WTC11 (cell line): Measurements from ENCODE around the gene GRIPAP1.

Source experiments
- CBFB ChIP-seq: sonication (generic); formaldehyde crosslinking; IDR thresholded peaks from 2 replicates; pipeline ENCODE4 v1.8.1; 2022; ENCODE audit warnings: mild to moderate bottlenecking, low read depth, missing genetic modification reagents
- CREB1 ChIP-seq: sonication (generic); formaldehyde crosslinking; IDR thresholded peaks from 2 replicates; pipeline ENCODE4 v1.8.0; 2023; ENCODE audit warnings: mild to moderate bottlenecking, missing genetic modification reagents
- E2F5 ChIP-seq: sonication (generic); formaldehyde crosslinking; IDR thresholded peaks from 2 replicates; pipeline ENCODE4 v1.8.1; 2022; ENCODE audit warnings: mild to moderate bottlenecking, moderate library complexity, missing genetic modification reagents
- ESRRA ChIP-seq: sonication (generic); formaldehyde crosslinking; IDR thresholded peaks from 2 replicates; pipeline ENCODE4 v1.8.1; 2022; ENCODE audit warnings: mild to moderate bottlenecking, missing genetic modification reagents, borderline replicate concordance
- GABPB1 ChIP-seq: sonication (generic); formaldehyde crosslinking; IDR thresholded peaks from 2 replicates; pipeline ENCODE4 v1.8.1; 2023; ENCODE audit warnings: mild to moderate bottlenecking, missing genetic modification reagents
- MAX ChIP-seq: sonication (generic); formaldehyde crosslinking; IDR thresholded peaks from 2 replicates; pipeline ENCODE4 v1.8.0; 2022; ENCODE audit warnings: mild to moderate bottlenecking, missing genetic modification reagents
- SMAD3 ChIP-seq: sonication (generic); formaldehyde crosslinking; IDR thresholded peaks from 2 replicates; pipeline ENCODE4 v1.8.0; 2022; ENCODE audit warnings: missing genetic modification reagents, mild to moderate bottlenecking, borderline replicate concordance
- TCF7 ChIP-seq: sonication (generic); formaldehyde crosslinking; IDR thresholded peaks from 2 replicates; pipeline ENCODE4 v1.8.0; 2022; ENCODE audit warnings: mild to moderate bottlenecking, low read depth, missing genetic modification reagents, moderate library complexity
- ZBTB21 ChIP-seq: sonication (generic); formaldehyde crosslinking; IDR thresholded peaks from 2 replicates; pipeline ENCODE4 v1.8.1; 2023; ENCODE audit warnings: mild to moderate bottlenecking, missing genetic modification reagents, borderline replicate concordance
- TF ChIP-seq, protein P1 (sequence below): sonication (generic); formaldehyde crosslinking; IDR thresholded peaks from 2 replicates; pipeline ENCODE4 v1.8.1; 2023; ENCODE audit warnings: mild to moderate bottlenecking, missing genetic modification reagents, moderate library complexity
- TF ChIP-seq, protein P2 (sequence below): sonication (generic); formaldehyde crosslinking; IDR thresholded peaks from 2 replicates; pipeline ENCODE4 v1.8.1; 2023; ENCODE audit warnings: mild to moderate bottlenecking, moderate library complexity, missing genetic modification reagents
- TF ChIP-seq, protein P3 (sequence below): fragments of 250-450 bp; sonication (Bioruptor Pico); conservative IDR thresholded peaks from 2 replicates; pipeline ENCODE4 v1.9.0; 2021; ENCODE audit warnings: mild to moderate bottlenecking
- TF ChIP-seq, protein P4 (sequence below): fragments of 200-600 bp; IDR thresholded peaks from 2 replicates; pipeline ENCODE4 v1.8.0; 2022; ENCODE audit warnings: antibody characterized with exemption
- TF ChIP-seq, protein P5 (sequence below): sonication (generic); formaldehyde crosslinking; IDR thresholded peaks from 2 replicates; pipeline ENCODE4 v1.8.1; 2023; ENCODE audit warnings: mild to moderate bottlenecking, missing genetic modification reagents, borderline replicate concordance

DNA sequence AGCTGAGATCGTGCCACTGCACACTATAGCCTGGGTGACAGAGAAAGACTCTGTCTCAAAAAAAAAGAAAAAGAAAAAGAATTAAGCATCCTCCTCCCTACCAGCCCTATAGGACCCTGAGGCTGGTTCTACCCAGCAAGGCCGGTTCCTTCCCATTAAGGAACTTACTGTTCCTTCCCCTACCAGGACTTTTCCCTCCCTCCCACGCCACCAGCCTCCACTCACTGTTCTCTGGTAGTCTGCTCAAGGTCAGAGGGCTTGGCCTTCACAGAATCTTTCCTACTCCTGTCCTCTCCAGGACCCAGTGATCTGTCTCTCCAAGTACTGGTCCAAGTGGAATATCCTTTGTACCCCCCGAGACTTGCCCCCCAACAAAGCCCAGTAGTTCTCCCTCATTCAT lies 1.4 kb downstream of the GRIPAP1 start:
- TF ChIP-seq, protein P1, sequence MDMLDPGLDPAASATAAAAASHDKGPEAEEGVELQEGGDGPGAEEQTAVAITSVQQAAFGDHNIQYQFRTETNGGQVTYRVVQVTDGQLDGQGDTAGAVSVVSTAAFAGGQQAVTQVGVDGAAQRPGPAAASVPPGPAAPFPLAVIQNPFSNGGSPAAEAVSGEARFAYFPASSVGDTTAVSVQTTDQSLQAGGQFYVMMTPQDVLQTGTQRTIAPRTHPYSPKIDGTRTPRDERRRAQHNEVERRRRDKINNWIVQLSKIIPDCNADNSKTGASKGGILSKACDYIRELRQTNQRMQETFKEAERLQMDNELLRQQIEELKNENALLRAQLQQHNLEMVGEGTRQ (CRISPR knock-in tag) = no peak
- TF ChIP-seq, protein P2, sequence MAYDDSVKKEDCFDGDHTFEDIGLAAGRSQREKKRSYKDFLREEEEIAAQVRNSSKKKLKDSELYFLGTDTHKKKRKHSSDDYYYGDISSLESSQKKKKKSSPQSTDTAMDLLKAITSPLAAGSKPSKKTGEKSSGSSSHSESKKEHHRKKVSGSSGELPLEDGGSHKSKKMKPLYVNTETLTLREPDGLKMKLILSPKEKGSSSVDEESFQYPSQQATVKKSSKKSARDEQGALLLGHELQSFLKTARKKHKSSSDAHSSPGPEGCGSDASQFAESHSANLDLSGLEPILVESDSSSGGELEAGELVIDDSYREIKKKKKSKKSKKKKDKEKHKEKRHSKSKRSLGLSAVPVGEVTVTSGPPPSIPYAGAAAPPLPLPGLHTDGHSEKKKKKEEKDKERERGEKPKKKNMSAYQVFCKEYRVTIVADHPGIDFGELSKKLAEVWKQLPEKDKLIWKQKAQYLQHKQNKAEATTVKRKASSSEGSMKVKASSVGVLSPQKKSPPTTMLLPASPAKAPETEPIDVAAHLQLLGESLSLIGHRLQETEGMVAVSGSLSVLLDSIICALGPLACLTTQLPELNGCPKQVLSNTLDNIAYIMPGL (CRISPR knock-in tag) = no peak
- TF ChIP-seq, protein P3, sequence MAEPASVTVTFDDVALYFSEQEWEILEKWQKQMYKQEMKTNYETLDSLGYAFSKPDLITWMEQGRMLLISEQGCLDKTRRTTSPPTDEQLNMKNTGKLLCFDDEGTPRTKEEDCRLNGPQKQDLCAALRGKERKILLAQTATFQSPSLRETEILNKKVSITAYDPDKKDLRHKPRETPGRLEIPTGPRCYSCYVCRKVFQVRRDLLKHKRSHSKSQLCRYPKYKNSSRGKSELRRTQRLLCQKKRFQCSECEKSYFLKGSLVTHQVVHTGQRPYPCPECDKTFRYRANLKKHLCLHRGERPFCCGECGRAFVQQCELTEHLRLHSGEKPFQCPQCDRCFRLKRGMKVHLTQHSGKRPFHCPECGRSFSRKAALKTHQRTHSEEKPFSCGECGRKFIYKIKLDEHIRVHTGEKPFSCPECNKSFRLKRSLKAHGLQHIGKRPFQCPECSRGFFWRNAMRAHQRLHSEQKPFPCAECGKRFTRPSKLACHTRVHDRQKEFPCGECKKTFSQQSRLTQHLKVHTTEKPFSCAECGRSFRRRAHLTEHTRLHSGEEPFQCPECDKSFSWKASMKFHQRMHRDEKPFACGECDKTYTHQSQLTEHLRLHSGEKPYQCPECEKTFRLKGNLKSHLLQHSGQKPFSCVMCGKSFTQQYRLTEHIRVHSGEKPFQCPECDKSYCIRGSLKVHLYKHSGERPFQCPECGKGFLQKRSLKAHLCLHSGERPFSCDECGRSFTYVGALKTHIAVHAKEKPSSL = no peak
- TF ChIP-seq, protein P4, sequence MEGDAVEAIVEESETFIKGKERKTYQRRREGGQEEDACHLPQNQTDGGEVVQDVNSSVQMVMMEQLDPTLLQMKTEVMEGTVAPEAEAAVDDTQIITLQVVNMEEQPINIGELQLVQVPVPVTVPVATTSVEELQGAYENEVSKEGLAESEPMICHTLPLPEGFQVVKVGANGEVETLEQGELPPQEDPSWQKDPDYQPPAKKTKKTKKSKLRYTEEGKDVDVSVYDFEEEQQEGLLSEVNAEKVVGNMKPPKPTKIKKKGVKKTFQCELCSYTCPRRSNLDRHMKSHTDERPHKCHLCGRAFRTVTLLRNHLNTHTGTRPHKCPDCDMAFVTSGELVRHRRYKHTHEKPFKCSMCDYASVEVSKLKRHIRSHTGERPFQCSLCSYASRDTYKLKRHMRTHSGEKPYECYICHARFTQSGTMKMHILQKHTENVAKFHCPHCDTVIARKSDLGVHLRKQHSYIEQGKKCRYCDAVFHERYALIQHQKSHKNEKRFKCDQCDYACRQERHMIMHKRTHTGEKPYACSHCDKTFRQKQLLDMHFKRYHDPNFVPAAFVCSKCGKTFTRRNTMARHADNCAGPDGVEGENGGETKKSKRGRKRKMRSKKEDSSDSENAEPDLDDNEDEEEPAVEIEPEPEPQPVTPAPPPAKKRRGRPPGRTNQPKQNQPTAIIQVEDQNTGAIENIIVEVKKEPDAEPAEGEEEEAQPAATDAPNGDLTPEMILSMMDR = no peak
- TF ChIP-seq GABPB1 (CRISPR knock-in tag) = no peak
- no peak for TF ChIP-seq MAX (CRISPR knock-in tag)
- no peak for TF ChIP-seq ESRRA (CRISPR knock-in tag)
- TF ChIP-seq ZBTB21 (CRISPR knock-in tag) = no peak
- TF ChIP-seq E2F5 (CRISPR knock-in tag) = no peak
- TF ChIP-seq TCF7 (CRISPR knock-in tag) = no peak
- TF ChIP-seq CBFB = no peak
- TF ChIP-seq CREB1 = no peak
- TF ChIP-seq, protein P5, sequence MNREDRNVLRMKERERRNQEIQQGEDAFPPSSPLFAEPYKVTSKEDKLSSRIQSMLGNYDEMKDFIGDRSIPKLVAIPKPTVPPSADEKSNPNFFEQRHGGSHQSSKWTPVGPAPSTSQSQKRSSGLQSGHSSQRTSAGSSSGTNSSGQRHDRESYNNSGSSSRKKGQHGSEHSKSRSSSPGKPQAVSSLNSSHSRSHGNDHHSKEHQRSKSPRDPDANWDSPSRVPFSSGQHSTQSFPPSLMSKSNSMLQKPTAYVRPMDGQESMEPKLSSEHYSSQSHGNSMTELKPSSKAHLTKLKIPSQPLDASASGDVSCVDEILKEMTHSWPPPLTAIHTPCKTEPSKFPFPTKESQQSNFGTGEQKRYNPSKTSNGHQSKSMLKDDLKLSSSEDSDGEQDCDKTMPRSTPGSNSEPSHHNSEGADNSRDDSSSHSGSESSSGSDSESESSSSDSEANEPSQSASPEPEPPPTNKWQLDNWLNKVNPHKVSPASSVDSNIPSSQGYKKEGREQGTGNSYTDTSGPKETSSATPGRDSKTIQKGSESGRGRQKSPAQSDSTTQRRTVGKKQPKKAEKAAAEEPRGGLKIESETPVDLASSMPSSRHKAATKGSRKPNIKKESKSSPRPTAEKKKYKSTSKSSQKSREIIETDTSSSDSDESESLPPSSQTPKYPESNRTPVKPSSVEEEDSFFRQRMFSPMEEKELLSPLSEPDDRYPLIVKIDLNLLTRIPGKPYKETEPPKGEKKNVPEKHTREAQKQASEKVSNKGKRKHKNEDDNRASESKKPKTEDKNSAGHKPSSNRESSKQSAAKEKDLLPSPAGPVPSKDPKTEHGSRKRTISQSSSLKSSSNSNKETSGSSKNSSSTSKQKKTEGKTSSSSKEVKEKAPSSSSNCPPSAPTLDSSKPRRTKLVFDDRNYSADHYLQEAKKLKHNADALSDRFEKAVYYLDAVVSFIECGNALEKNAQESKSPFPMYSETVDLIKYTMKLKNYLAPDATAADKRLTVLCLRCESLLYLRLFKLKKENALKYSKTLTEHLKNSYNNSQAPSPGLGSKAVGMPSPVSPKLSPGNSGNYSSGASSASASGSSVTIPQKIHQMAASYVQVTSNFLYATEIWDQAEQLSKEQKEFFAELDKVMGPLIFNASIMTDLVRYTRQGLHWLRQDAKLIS (CRISPR knock-in tag) = no peak
- TF ChIP-seq SMAD3 (CRISPR knock-in tag) = no peak
